Activated CD8-positive, alpha-beta memory T cell treated with anti-CD3 and anti-CD28 coated beads for 1 hour (primary cell): ENCODE results near the gene MAP6.

ENCODE experiments used
- DNase-seq, 2 donors: peaks; one replicate each; pipeline ENCODE4 v3.0.0-alpha.2; 2020; ENCODE audit warnings: low read depth in 1 of 2; ENCODE audit errors: extremely low read depth in 1 of 2

MAP6 gene

GRCh38 chr11:75632450-75632849 is 36.4 kb downstream of the MAP6 start:
- DNase-seq: no peak

GRCh38 chr11:75631086-75631730 is 37.6 kb downstream of the MAP6 start:
- no peak for DNase-seq

GRCh38 chr11:75627906-75628668 is 40.8 kb downstream of the MAP6 start:
- DNase-seq: no peak

GRCh38 chr11:75626889-75627529 is 41.8 kb downstream of the MAP6 start:
- no peak for DNase-seq

GRCh38 chr11:75625991-75626888 is 42.6 kb downstream of the MAP6 start:
- DNase-seq: no peak

- no peak for DNase-seq
Observed at GRCh38 chr11:75625021-75625420, 43.8 kb downstream of the MAP6 start.

- DNase-seq: no peak
Observed at GRCh38 chr11:75616281-75616680, 52.6 kb downstream of the MAP6 start.

GRCh38 chr11:75615751-75616150 is 53.1 kb downstream of the MAP6 start:
- DNase-seq: no peak

GRCh38 chr11:75611823-75612222 is 57.0 kb downstream of the MAP6 start:
- no peak for DNase-seq

GRCh38 chr11:75606099-75606498 is 62.7 kb downstream of the MAP6 start:
- no peak for DNase-seq

- no peak for DNase-seq
Observed at GRCh38 chr11:75603791-75604736, 64.8 kb downstream of the MAP6 start.

GRCh38 chr11:75602951-75603350 is 65.9 kb downstream of the MAP6 start:
- no peak for DNase-seq

GRCh38 chr11:75601494-75601893 is 67.3 kb downstream of the MAP6 start:
- DNase-seq: no peak

- no peak for DNase-seq
Observed at GRCh38 chr11:75600356-75600755, 68.5 kb downstream of the MAP6 start.

- no peak for DNase-seq
Observed at GRCh38 chr11:75598900-75599299, 69.9 kb downstream of the MAP6 start.

GRCh38 chr11:75598264-75598663 is 70.6 kb downstream of the MAP6 start:
- DNase-seq: no peak

- no peak for DNase-seq
Observed at GRCh38 chr11:75597636-75598035, 71.2 kb downstream of the MAP6 start.

- no peak for DNase-seq
Observed at GRCh38 chr11:75596914-75597313, 71.9 kb downstream of the MAP6 start.

GRCh38 chr11:75595429-75595828 is 73.4 kb downstream of the MAP6 start:
- DNase-seq: no peak

- no peak for DNase-seq
Observed at GRCh38 chr11:75594211-75594610, 74.6 kb downstream of the MAP6 start.
